Stimulated activated CD4-positive, alpha-beta T cell treated with anti-CD3 and anti-CD28 coated beads, Interleukin-12 subunit alpha, Interleukin-12 subunit beta, amount 100 ng/mL, for 48 hours (primary cell): ENCODE measurements around the gene OR1F1.
A peak's percentile ranks its signal among the peaks of the same experiment; 100 is the strongest.
"Not testable (repeated sequence)": the region's sequence is repeated elsewhere in the genome, so short reads cannot be mapped to it uniquely, and the experiment has no call there.

ENCODE experiments used
- DNase-seq, 3 donors: peaks; one replicate each; pipeline ENCODE4 v3.0.0-alpha.2; 2020; ENCODE audit warnings: low read depth in 2 of 3, low spot score in 1 of 3

OR1F1 gene

GRCh38 chr16:3197694-3198333 is 9.8 kb downstream of the OR1F1 start:
- DNase-seq, result not testable (repeated sequence)

GRCh38 chr16:3198334-3199072 is 10.5 kb downstream of the OR1F1 start:
- DNase-seq, result no peak

- no peak for DNase-seq
These were observed 15.0 kb downstream of the OR1F1 start for GRCh38 chr16:3202903-3203539.

GRCh38 chr16:3205939-3206338 is 17.9 kb downstream of the OR1F1 start:
- not testable (repeated sequence) for DNase-seq

GRCh38 chr16:3207086-3207953 is 19.3 kb downstream of the OR1F1 start:
- no peak for DNase-seq

GRCh38 chr16:3212006-3212405 is 24.0 kb downstream of the OR1F1 start:
- no peak for DNase-seq

- no peak for DNase-seq
These were observed 24.6 kb downstream of the OR1F1 start for GRCh38 chr16:3212567-3212966.

- peak in 1 of 3 donors; percentile 26 for DNase-seq
These were observed 27.0 kb downstream of the OR1F1 start for GRCh38 chr16:3214904-3215600.

- no peak for DNase-seq
These were observed 27.7 kb downstream of the OR1F1 start for GRCh38 chr16:3215601-3216262.

- DNase-seq, result no peak
These were observed 28.2 kb downstream of the OR1F1 start for GRCh38 chr16:3216263-3216640.

GRCh38 chr16:3220839-3221238 is 32.8 kb downstream of the OR1F1 start:
- no peak for DNase-seq

GRCh38 chr16:3223913-3224515 is 36.0 kb downstream of the OR1F1 start:
- no peak for DNase-seq

- DNase-seq, result no peak
These were observed 46.5 kb downstream of the OR1F1 start for GRCh38 chr16:3234543-3234856.

GRCh38 chr16:3234857-3235561 is 47.0 kb downstream of the OR1F1 start, which contains the start of gene ZNF200:
Gene ZNF200, minus strand, starts transcription at chr16:3235158. Its CDS starts 1,403 bp downstream, at chr16:3233755.
- peak; percentile 90 to 94 (median 90) for DNase-seq

GRCh38 chr16:3235856-3236669 is 48.1 kb downstream of the OR1F1 start:
- DNase-seq, result no peak

- no peak for DNase-seq
These were observed 53.8 kb downstream of the OR1F1 start for GRCh38 chr16:3241761-3242160.

GRCh38 chr16:3242709-3243108 is 54.7 kb downstream of the OR1F1 start:
- no peak for DNase-seq

GRCh38 chr16:3243882-3244281 is 55.9 kb downstream of the OR1F1 start:
- DNase-seq, result no peak
